GM12892 (cell line): ENCODE data around the gene CAMK1D.

Experiments used
- POLR2A ChIP-seq: IDR thresholded peaks from 2 replicates; pipeline ENCODE4 v1.6.1; 2011; ENCODE audit warnings: low read depth, low read length, control low read depth
- POLR2AphosphoS5 ChIP-seq: IDR thresholded peaks from 2 replicates; pipeline ENCODE4 v1.6.1; 2011; ENCODE audit warnings: low read depth, low read length, control low read depth

- TF ChIP-seq POLR2AphosphoS5 (no peak), POLR2A (no peak)
Observed at GRCh38 chr10:12702215-12702770, 352.9 kb downstream of the CAMK1D start.
